Stimulated activated CD4-positive, alpha-beta T cell treated with anti-CD3 and anti-CD28 coated beads, Interleukin-1b, Interleukin-23, amount 100 ng/mL, for 4 hours (primary cell): ENCODE measurements around the gene KRT75.
"Not testable (repeated sequence)": the region's sequence is repeated elsewhere in the genome, so short reads cannot be mapped to it uniquely, and the experiment has no call there.

Experiments
- DNase-seq, 2 donors: peaks; one replicate each; pipeline ENCODE4 v3.0.0-alpha.2; 2020; ENCODE audit warnings: low read depth in 2 of 2

Gene KRT75

DNA sequence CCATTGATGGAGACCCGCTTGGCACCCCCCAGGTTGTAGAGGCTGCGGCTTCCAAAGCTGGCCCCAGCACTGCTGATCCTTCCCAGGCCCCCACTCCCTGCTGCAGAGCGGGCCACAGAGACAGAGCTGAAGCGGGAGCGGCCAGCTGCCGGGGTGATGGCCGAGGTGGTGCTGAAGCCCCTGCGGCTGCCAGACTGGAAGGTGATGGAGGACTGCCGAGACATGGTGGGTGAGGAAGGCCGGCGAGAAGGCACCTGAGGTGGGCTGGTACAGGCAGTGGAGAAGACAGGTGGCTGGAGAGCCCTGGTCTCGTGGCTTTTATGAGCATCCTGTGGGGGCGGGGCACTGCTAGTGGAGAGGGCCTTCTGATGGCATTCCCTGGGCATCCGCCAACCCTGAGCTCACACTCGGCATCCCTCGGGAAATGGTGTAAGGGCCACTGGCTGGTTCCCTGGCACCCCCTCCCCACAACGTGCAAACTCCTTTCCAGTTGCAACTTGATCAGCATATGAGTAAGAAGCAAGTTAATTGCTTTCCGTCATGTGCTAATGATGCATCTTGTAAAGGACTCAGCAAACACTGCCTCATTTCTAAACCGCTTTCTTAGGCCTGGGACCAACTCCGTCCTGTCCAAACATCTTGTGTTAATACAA is at the start of gene KRT75:
KRT75 (minus strand) TSS at position 291 of the 653 bp plus-strand sequence; CDS start at position 224, 67 bp downstream.
- DNase-seq, result no peak

GRCh38 chr12:52480073-52480472 is 45.9 kb upstream of the KRT75 start:
- DNase-seq, result no peak

DNA sequence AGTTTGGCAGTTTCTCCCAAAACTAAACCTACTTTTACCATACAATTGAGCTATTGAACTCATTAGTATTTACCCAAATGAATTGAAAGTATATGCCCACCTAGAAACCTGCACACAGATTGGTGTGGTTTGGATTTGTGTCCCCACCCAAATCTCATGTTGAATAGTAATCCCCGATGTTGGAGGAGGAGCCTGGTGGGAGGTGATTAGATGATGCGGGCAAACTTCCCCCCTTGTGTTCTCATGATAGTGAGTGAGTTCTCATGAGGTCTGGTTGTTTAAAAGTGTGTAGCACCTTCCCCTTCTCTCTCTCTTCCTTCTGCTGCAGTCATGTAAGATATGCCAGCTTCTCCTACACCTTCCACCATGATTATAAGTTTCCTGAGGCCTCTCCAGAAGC is 43.5 kb upstream of the KRT75 start:
- no peak for DNase-seq

- no peak for DNase-seq
Measured at GRCh38 chr12:52474212-52474611, 40.0 kb upstream of the KRT75 start.

DNA sequence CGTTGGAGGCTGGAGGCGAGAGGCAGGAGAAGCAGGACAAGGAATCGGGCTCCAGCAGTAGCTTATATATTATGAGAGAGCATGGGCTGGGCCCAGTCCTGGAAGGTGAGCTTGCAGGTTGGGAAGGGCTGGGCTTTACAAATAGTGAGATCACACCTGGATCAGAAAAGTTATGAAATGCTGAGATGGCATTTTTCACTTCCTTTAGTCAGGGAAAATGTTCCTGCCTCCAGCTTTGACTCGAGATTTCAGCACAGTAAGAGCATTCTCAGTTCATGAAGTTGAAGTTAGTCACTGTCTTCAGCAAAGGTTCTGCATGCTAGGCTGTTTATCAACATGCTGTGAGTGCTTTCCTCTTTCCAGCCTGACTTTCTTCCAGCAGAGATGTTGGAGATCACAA is 39.6 kb upstream of the KRT75 start, which contains the start of gene KRT6C:
KRT6C (minus strand) TSS at position 38 of the 400 bp plus-strand sequence. CDS start 68 bp downstream, outside the sequence.
- no peak for DNase-seq

DNA sequence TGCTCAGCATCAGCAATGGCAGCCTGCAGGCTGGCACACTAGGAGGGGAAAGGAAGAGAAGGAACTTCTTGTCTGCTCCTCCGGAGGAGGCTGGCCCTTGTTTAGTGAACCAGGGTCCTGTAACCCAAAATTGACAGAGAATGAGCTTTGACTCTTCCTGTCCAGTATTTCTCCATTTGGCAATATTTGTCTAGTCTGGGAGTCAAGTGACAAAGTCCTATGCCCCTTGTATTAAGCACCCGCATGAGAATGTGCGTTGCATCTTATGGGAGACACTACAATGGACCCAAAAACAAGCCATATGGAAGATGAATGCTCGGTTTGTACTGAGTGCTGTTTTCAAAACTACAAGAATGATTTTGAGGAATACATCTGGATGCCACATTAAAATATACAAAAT is 35.7 kb upstream of the KRT75 start:
- DNase-seq, result no peak

GRCh38 chr12:52464897-52465296 is 30.7 kb upstream of the KRT75 start:
- no peak for DNase-seq

DNA sequence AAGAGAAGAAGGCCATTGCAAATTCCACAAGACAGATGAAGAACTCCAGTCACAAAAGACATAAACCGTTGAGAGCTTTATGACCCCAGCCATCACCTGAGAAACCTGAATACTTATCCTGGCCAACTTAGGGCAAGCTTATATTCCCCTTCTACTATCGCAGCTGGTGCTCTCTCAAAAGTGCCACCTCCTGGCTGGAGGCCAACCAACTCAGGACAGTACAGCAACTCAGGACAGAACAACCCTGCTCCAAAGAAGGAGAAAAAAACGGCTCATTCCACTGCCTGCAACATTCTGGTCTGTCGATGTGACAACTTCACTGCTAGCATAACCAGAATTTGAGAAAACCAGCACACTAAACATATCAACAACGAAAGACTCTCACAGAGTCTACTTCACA is 27.5 kb upstream of the KRT75 start:
- DNase-seq, result no peak

- no peak for DNase-seq
Measured at GRCh38 chr12:52458861-52459260, 24.7 kb upstream of the KRT75 start.

DNA sequence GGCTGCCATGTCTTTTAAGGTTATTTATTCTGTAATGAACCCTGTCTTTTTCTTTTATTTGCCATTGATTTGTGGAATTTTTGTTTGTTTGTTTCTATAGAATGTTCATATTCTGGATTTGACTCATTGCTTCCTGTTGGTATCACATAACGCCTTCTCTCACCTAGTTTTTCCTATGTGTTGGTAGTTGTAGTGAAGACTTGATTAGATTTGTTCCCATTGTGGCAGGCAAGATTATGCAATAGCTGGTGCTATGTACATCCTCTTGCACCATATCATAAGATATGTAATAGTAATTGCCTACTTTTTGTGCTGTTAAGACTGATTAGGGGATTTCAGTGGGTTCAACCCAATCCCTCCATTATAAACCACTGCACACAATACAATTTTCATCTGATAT is 21.6 kb upstream of the KRT75 start:
- no peak for DNase-seq

- no peak for DNase-seq
Measured at GRCh38 chr12:52454411-52455201, 20.4 kb upstream of the KRT75 start.

- no peak for DNase-seq
Measured at GRCh38 chr12:52452101-52452500, 17.9 kb upstream of the KRT75 start, which contains the start of gene KRT6B. TSS of gene KRT6B (minus strand) at chr12:52452146. CDS start at chr12:52452078, 68 bp downstream.

GRCh38 chr12:52448228-52448627 is 14.1 kb upstream of the KRT75 start:
- DNase-seq, result no peak

DNA sequence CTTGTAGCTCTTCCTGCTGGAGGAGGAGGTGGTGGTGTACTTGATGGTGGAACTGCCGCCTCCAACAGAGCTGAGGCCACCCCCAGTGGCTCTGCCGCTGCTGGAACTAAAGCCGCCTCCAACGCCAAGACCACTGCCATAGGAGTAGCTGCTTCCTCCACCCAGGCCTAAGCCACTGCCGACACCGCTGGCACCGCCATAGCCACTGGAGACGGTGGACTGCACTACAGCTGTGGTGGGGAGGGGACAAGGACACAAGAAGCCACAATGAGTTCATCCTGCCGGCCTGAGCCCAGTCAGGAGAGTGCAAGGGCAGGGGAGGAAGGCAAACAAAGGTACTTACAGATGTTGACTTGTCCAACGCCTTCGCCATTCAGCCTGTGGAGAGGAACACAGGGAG is 13.0 kb upstream of the KRT75 start:
- DNase-seq, result not testable (repeated sequence)

DNA sequence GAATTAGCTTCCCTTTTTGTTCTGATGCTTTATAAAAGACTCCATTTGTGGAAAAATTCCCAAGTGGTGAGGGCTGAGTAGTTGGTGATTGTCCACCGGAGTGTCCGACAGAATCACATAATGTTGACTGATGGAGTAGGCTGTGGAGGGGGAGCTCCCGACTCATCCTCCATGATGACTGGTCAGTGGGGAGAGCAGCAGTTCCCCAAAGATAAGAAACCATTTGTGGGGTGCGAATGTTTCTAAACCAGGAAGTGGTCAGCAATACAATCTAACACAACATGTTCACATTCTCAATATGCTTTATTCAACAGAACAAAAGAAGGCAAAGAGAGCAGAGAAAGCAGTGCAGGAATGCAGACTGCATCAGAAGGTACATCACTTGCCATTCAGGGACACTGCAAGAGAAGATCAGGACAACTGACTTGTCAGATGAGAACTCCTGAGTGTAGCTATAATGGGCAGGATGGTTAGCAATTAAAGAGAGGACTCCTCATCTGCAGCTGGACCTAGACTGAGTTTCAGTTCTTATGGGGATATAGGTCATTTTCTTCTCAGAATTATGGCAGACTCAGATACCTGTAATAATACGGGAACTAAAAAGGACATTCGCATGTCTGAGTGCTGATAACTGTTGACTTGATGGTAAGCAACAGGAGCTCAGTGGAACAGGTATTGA is 12.3 kb upstream of the KRT75 start:
- no peak for DNase-seq

- DNase-seq, result no peak
Measured at GRCh38 chr12:52445876-52446275, 11.7 kb upstream of the KRT75 start.

- DNase-seq, result no peak
Measured at GRCh38 chr12:52444647-52445595, 10.8 kb upstream of the KRT75 start.

- no peak for DNase-seq
Measured at GRCh38 chr12:52443966-52444365, 9.8 kb upstream of the KRT75 start.

DNA sequence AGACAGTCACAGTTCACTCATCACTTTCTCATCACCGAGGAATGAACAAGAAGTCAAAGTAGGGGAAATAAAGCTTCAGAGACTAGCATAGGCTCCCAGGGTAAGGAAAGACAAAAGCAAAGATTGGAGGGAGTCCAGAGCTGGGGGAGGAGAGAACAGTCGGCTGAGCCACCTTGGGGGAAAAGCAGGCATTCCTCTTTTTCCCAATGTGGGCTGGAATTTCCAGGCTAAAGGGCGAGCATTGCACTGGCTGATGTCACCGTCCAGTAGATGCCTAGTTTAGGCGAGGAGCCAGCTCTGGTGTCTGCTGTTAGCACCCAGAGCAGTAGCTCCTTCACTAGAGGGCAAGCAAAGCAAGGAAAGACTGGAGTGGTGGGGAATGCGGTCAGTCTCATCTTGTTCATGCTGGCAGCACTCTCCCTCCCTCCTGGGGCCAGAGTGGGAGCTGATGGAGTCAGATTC is 8.5 kb upstream of the KRT75 start:
- DNase-seq, result no peak

DNA sequence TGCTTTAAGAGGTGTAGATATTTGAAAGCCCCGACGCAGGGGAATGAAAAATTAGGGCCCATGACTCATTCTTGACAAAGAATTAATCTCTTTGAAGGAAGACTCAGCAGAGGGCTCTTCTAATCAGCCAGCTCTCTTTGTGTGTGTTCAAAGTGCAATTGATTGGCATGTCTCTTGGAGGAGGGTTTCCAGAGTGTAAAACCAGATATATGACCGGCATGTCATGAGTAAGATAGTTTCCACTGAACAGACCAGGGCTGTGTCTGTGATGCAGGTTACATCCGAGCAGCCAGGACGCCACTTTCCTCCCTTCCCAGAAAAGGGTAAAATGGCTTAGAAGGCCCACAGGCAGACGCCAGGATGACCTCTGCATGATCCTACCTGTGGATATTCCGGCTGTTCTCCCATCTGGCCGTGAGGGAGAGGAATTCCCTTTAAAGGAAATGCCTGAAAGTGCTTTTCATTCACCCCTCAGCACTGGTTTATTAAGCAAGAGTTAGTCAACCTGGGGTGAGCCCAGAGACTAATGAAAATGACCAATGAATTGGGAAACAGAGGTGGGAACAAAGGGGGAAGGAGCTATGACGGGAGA is 7.2 kb upstream of the KRT75 start:
- no peak for DNase-seq

DNA sequence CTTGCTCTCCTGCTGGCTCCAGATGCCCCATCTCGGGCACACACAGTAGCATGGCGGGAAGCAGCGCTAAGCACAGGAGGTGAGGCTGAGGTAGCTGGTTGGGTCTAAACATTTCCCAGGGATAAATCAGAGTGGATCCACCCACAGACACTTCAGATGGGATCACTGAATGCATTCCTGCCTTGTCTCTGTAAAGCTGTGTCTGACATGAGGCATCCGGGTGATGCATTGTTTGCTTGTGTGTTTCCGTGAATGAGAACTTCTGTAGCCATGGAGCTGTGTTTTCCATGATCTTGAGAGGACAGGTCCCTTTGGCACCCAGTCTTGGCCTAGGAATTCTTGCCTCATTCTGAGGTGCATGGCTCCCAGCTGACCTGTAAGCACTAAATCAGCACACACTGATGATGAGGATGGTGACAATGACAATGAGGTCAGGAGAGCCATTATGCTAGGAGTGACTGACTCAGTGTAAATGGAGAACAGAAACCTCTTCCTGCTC is 6.7 kb upstream of the KRT75 start:
- no peak for DNase-seq
